ENCODE data around the gene PHETA2.

PHETA2 gene

GRCh38 chr22:42074132-42074811 lies at the start of gene PHETA2:
TSS of gene PHETA2 (plus strand) at chr22:42074248. CDS start at chr22:42077294, 3,046 bp downstream.
- no peak for DNase-seq (ENCODE audit: low spot score)

- DNase-seq (ENCODE audit: low spot score), result no peak
These were observed 48.6 kb upstream of the PHETA2 start for GRCh38 chr22:42025421-42025820.

GRCh38 chr22:42026705-42027104 lies 47.3 kb upstream of the PHETA2 start:
- DNase-seq (ENCODE audit: low spot score), result no peak

- DNase-seq (ENCODE audit: low spot score), result no peak
These were observed 40.5 kb upstream of the PHETA2 start for GRCh38 chr22:42033263-42034181.

- DNase-seq (ENCODE audit: low spot score), result no peak
These were observed 38.8 kb upstream of the PHETA2 start for GRCh38 chr22:42035256-42035655.

GRCh38 chr22:42039271-42039670 lies 34.8 kb upstream of the PHETA2 start:
- DNase-seq (ENCODE audit: low spot score), result no peak

GRCh38 chr22:42041784-42042183 lies 32.3 kb upstream of the PHETA2 start:
- DNase-seq (ENCODE audit: low spot score), result no peak

GRCh38 chr22:42050641-42051180 lies 23.3 kb upstream of the PHETA2 start:
- no peak for DNase-seq (ENCODE audit: low spot score)

GRCh38 chr22:42052765-42053164 lies 21.3 kb upstream of the PHETA2 start:
- no peak for DNase-seq (ENCODE audit: low spot score)

GRCh38 chr22:42056757-42057511 lies 17.1 kb upstream of the PHETA2 start:
- no peak for DNase-seq (ENCODE audit: low spot score)

- no peak for DNase-seq (ENCODE audit: low spot score)
These were observed 13.6 kb upstream of the PHETA2 start for GRCh38 chr22:42060489-42060888.

- DNase-seq (ENCODE audit: low spot score), result no peak
These were observed 13.0 kb upstream of the PHETA2 start for GRCh38 chr22:42061041-42061440.

- DNase-seq (ENCODE audit: low spot score), result no peak
These were observed 11.4 kb upstream of the PHETA2 start for GRCh38 chr22:42062506-42063170.

GRCh38 chr22:42064629-42065028 lies 9.4 kb upstream of the PHETA2 start:
- DNase-seq (ENCODE audit: low spot score), result no peak

- DNase-seq (ENCODE audit: low spot score), result no peak
These were observed 8.5 kb upstream of the PHETA2 start for GRCh38 chr22:42065438-42066125.

- no peak for DNase-seq (ENCODE audit: low spot score)
These were observed 7.8 kb upstream of the PHETA2 start for GRCh38 chr22:42066126-42066761.

- DNase-seq (ENCODE audit: low spot score), result no peak
These were observed 7.1 kb upstream of the PHETA2 start for GRCh38 chr22:42066937-42067336.

GRCh38 chr22:42067671-42068251 lies 6.3 kb upstream of the PHETA2 start:
- no peak for DNase-seq (ENCODE audit: low spot score)

- no peak for DNase-seq (ENCODE audit: low spot score)
These were observed 5.8 kb upstream of the PHETA2 start for GRCh38 chr22:42068291-42068690.
